GOT3 (cell line): Measurements from ENCODE around the gene TUT1.

Experiments
- DNase-seq: peaks from one replicate; lab custom pipeline; 2025; ENCODE audit warnings: mixed read lengths; lab: John Stamatoyannopoulos, UW

The TUT1 gene

GRCh38 chr11:62542111-62542745, 49.1 kb downstream of the TUT1 start:
- DNase-seq = no peak

GRCh38 chr11:62540804-62541701, 50.3 kb downstream of the TUT1 start:
- DNase-seq = no peak

GRCh38 chr11:62539238-62539925, 51.9 kb downstream of the TUT1 start:
- DNase-seq = peak; percentile 67

GRCh38 chr11:62538470-62539237, 52.7 kb downstream of the TUT1 start:
- DNase-seq = no peak

- DNase-seq = no peak
These were observed 54.9 kb downstream of the TUT1 start for GRCh38 chr11:62536301-62536957.

- no peak for DNase-seq
These were observed 55.5 kb downstream of the TUT1 start for GRCh38 chr11:62535802-62536201.

- DNase-seq = no peak
These were observed 56.4 kb downstream of the TUT1 start for GRCh38 chr11:62534779-62535545.

GRCh38 chr11:62532096-62532495, 59.2 kb downstream of the TUT1 start:
- DNase-seq = no peak
